NT2/D1 (cell line): ENCODE measurements around the gene ZNHIT1.

ENCODE experiments used
- DNase-seq: peaks from one replicate; pipeline ENCODE4 v3.0.0-alpha.2; 2011; ENCODE audit warnings: low read depth, low spot score
- H3K27me3 ChIP-seq: 2 replicates; pipeline ENCODE4 v1.6.0; 2011; ENCODE audit warnings: mild to moderate bottlenecking; ENCODE audit not compliant: insufficient read length, insufficient read depth
- H3K36me3 ChIP-seq: 2 replicates; pipeline ENCODE4 v1.6.1; 2011; ENCODE audit warnings: mild to moderate bottlenecking, low read length, mixed read lengths; ENCODE audit not compliant: insufficient read depth, insufficient read length
- H3K4me1 ChIP-seq: 2 replicates; pipeline ENCODE4 v1.5.1; 2011; ENCODE audit not compliant: insufficient read depth, insufficient read length
- H3K4me3 ChIP-seq: 2 replicates; pipeline ENCODE4 v1.5.1; 2011; ENCODE audit warnings: low read depth; ENCODE audit not compliant: insufficient read length
- H3K9ac ChIP-seq: 2 replicates; pipeline ENCODE4 v1.6.0; 2011; ENCODE audit warnings: low read depth; ENCODE audit not compliant: insufficient read length
- H3K9me3 ChIP-seq: 2 replicates; pipeline ENCODE4 v1.5.1; 2011; ENCODE audit warnings: mild to moderate bottlenecking, low read length; ENCODE audit not compliant: insufficient read depth
- SUZ12 ChIP-seq: IDR thresholded peaks from 2 replicates; pipeline ENCODE4 v1.6.1; 2011; ENCODE audit not compliant: insufficient read length, insufficient read depth; ENCODE audit errors: extremely low read depth
- YY1 ChIP-seq: IDR thresholded peaks from 2 replicates; pipeline ENCODE4 v1.6.1; 2011; ENCODE audit not compliant: insufficient read length, insufficient read depth
- ZNF274 ChIP-seq: IDR thresholded peaks from 2 replicates; pipeline ENCODE4 v1.6.1; 2011; ENCODE audit warnings: mild to moderate bottlenecking, low read depth, low read length

ZNHIT1 gene

GRCh38 chr7:101179713-101180112, 38.3 kb upstream of the ZNHIT1 start:
- Histone ChIP-seq H3K27me3 (peaks cover 29% of the 10 kb centered on the region), H3K4me3 (peak overlapping the region; percentile 46)

GRCh38 chr7:101180130-101180755, 37.7 kb upstream of the ZNHIT1 start, which contains the start of gene NAT16:
Gene NAT16 (minus strand): TSS chr7:101180293. CDS start chr7:101174807, 5,486 bp downstream.
- no peak for DNase-seq
- no peaks in the 10 kb centered on the region for H3K9me3 ChIP-seq
- H3K9ac ChIP-seq, result peak within 1 kb of the TSS; percentile 56
- TF ChIP-seq SUZ12 (no peak), YY1 (no peak), ZNF274 (no peak)
- peak within 1 kb of the TSS; percentile 46 for H3K4me3 ChIP-seq
- peaks cover 29% of the 10 kb centered on the region for H3K27me3 ChIP-seq
- H3K4me1 ChIP-seq, result no peaks in the 10 kb centered on the region
- H3K36me3 ChIP-seq, result no peaks in the 10 kb centered on the region

More at GRCh38 chr7:101179713-101180112, 38.3 kb upstream of the ZNHIT1 start:
- TF ChIP-seq YY1, result no peak
- no peak for TF ChIP-seq SUZ12
- no peak for TF ChIP-seq ZNF274
- DNase-seq, result no peak
- no peaks in the 10 kb centered on the region for H3K36me3 ChIP-seq
- H3K9me3 ChIP-seq, result no peaks in the 10 kb centered on the region
- no peaks in the 10 kb centered on the region for H3K4me1 ChIP-seq
- peak overlapping the region; percentile 56 for H3K9ac ChIP-seq

- no peak for TF ChIP-seq SUZ12
- no peak for TF ChIP-seq YY1
- TF ChIP-seq ZNF274, result no peak
- no peak overlapping the region for H3K4me3 ChIP-seq
- DNase-seq, result no peak
- no peaks in the 10 kb centered on the region for H3K4me1 ChIP-seq
- H3K9ac ChIP-seq, result no peak overlapping the region
- no peaks in the 10 kb centered on the region for H3K36me3 ChIP-seq
- H3K27me3 ChIP-seq, result peaks cover 7% of the 10 kb centered on the region
- H3K9me3 ChIP-seq, result no peaks in the 10 kb centered on the region
Measured at GRCh38 chr7:101185258-101185839, 32.6 kb upstream of the ZNHIT1 start.

- Histone ChIP-seq H3K4me1 (no peaks in the 10 kb centered on the region), H3K36me3 (no peaks in the 10 kb centered on the region), H3K9ac (no peak overlapping the region), H3K27me3 (no peaks in the 10 kb centered on the region), H3K4me3 (no peak overlapping the region), H3K9me3 (no peaks in the 10 kb centered on the region)
- DNase-seq, result no peak
- TF ChIP-seq ZNF274 (no peak), YY1 (no peak), SUZ12 (no peak)
Measured at GRCh38 chr7:101186194-101186593, 31.8 kb upstream of the ZNHIT1 start.

- no peak overlapping the region for H3K9ac ChIP-seq
Measured at GRCh38 chr7:101186844-101187428, 31.0 kb upstream of the ZNHIT1 start.

GRCh38 chr7:101189109-101189508, 28.9 kb upstream of the ZNHIT1 start:
- H3K27me3 ChIP-seq, result no peaks in the 10 kb centered on the region
- H3K36me3 ChIP-seq, result no peaks in the 10 kb centered on the region
- H3K9me3 ChIP-seq, result no peaks in the 10 kb centered on the region
- no peak for DNase-seq
- no peak overlapping the region for H3K9ac ChIP-seq
- H3K4me3 ChIP-seq, result no peak overlapping the region
- TF ChIP-seq ZNF274 (no peak), SUZ12 (no peak), YY1 (no peak)
- no peaks in the 10 kb centered on the region for H3K4me1 ChIP-seq

More at GRCh38 chr7:101186844-101187428, 31.0 kb upstream of the ZNHIT1 start:
- DNase-seq, result no peak
- H3K36me3 ChIP-seq, result no peaks in the 10 kb centered on the region
- TF ChIP-seq SUZ12, result no peak
- TF ChIP-seq YY1, result no peak
- no peak for TF ChIP-seq ZNF274
- no peaks in the 10 kb centered on the region for H3K4me1 ChIP-seq
- no peaks in the 10 kb centered on the region for H3K9me3 ChIP-seq
- H3K27me3 ChIP-seq, result no peaks in the 10 kb centered on the region
- no peak overlapping the region for H3K4me3 ChIP-seq

GRCh38 chr7:101195884-101196283, 22.1 kb upstream of the ZNHIT1 start:
- H3K9me3 ChIP-seq, result no peaks in the 10 kb centered on the region
- H3K36me3 ChIP-seq, result no peaks in the 10 kb centered on the region
- TF ChIP-seq SUZ12, result no peak
- no peak for TF ChIP-seq ZNF274
- TF ChIP-seq YY1, result no peak
- no peak for DNase-seq
- H3K4me3 ChIP-seq, result no peak overlapping the region
- no peaks in the 10 kb centered on the region for H3K27me3 ChIP-seq
- H3K4me1 ChIP-seq, result peaks cover 2% of the 10 kb centered on the region
- no peak overlapping the region for H3K9ac ChIP-seq
